Neuronal stem cell (in vitro differentiated cells): Measurements from ENCODE around the gene MAGEC2.

Experiments
- DNase-seq: peaks from one replicate; pipeline ENCODE4 v3.0.0-alpha.2; 2013; ENCODE audit warnings: low spot score
- H2AFZ ChIP-seq: one replicate; pipeline ENCODE4 v1.6.1; 2013; ENCODE audit warnings: mild to moderate bottlenecking, low read length, inconsistent platforms
- H2AK5ac ChIP-seq: 2 replicates; pipeline ENCODE4 v1.6.1; 2013; ENCODE audit warnings: low read depth, mild to moderate bottlenecking, inconsistent platforms, low read length, moderate library complexity, mixed read lengths
- H2BK120ac ChIP-seq: 2 replicates; pipeline ENCODE4 v1.6.1; 2013; ENCODE audit warnings: low read depth, mild to moderate bottlenecking, inconsistent platforms, low read length, moderate library complexity, mixed read lengths
- H2BK12ac ChIP-seq: one replicate; pipeline ENCODE4 v1.6.1; 2013; ENCODE audit warnings: low read length, inconsistent platforms
- H2BK15ac ChIP-seq: 2 replicates; pipeline ENCODE4 v1.6.1; 2013; ENCODE audit warnings: mild to moderate bottlenecking, low read length, inconsistent platforms, mixed read lengths
- H2BK5ac ChIP-seq: one replicate; pipeline ENCODE4 v1.6.1; 2013; ENCODE audit warnings: inconsistent platforms, mild to moderate bottlenecking, low read length, moderate library complexity
- H3K14ac ChIP-seq: one replicate; pipeline ENCODE4 v1.6.1; 2013; ENCODE audit warnings: low read length, inconsistent platforms
- H3K18ac ChIP-seq: 2 replicates; pipeline ENCODE4 v1.6.1; 2013; ENCODE audit warnings: low read length, inconsistent platforms
- H3K23ac ChIP-seq: 2 replicates; pipeline ENCODE4 v1.6.1; 2013; ENCODE audit warnings: low read depth, mild to moderate bottlenecking, mixed read lengths, low read length, inconsistent platforms; ENCODE audit not compliant: poor library complexity
- H3K27ac ChIP-seq: replicated peaks from 3 replicates; pipeline ENCODE4 v1.5.1; 2013; ENCODE audit warnings: low read length, inconsistent platforms
- H3K27me3 ChIP-seq, 3 experiments: 2 replicates each; pipeline ENCODE4 v1.6.1; 2013; ENCODE audit warnings: low read length in 3 of 3, mild to moderate bottlenecking in 2 of 3, inconsistent platforms in 1 of 3, low read depth in 1 of 3, mixed read lengths in 1 of 3, moderate library complexity in 1 of 3; ENCODE audit not compliant: control insufficient read depth in 3 of 3, insufficient read depth in 3 of 3
- H3K36me3 ChIP-seq, 2 donors: replicated peaks in 1 of 2; 2 replicates each; pipeline ENCODE4 v1.6.1; 2013; ENCODE audit warnings: low read length in 2 of 2; ENCODE audit not compliant: control insufficient read depth in 2 of 2, insufficient read depth in 2 of 2
- H3K4ac ChIP-seq: 2 replicates; pipeline ENCODE4 v1.6.1; 2013; ENCODE audit warnings: inconsistent platforms, mild to moderate bottlenecking, low read length, moderate library complexity
- H3K4me1 ChIP-seq, 2 donors: 1 replicate in 1 of 2; 2 replicates in 1 of 2; pipeline ENCODE4 v1.6.1; 2013; ENCODE audit warnings: low read length in 2 of 2, low read depth in 1 of 2; ENCODE audit not compliant: control insufficient read depth in 2 of 2, insufficient read depth in 1 of 2
- H3K4me2 ChIP-seq: one replicate; pipeline ENCODE4 v1.6.1; 2013; ENCODE audit warnings: mild to moderate bottlenecking, low read length, inconsistent platforms; ENCODE audit not compliant: insufficient read depth, poor library complexity, severe bottlenecking
- H3K4me3 ChIP-seq, 2 donors: 2 replicates each; pipeline ENCODE4 v1.5.1; 2013; ENCODE audit warnings: low read length in 2 of 2, mild to moderate bottlenecking in 2 of 2, inconsistent platforms in 1 of 2, moderate library complexity in 1 of 2
- H3K79me1 ChIP-seq: one replicate; pipeline ENCODE4 v1.6.1; 2013; ENCODE audit warnings: low read depth, mild to moderate bottlenecking, inconsistent platforms, low read length, moderate library complexity
- H3K9ac ChIP-seq: one replicate; pipeline ENCODE4 v1.6.1; 2013; ENCODE audit warnings: mild to moderate bottlenecking, low read depth, low read length, inconsistent platforms; ENCODE audit not compliant: poor library complexity
- H3K9me3 ChIP-seq, 2 donors: replicated peaks in 1 of 2; 2 replicates each; pipeline versions ENCODE3 to v1.6.1; 2013; ENCODE audit warnings: low read length in 2 of 2, mild to moderate bottlenecking in 2 of 2, inconsistent platforms in 1 of 2, low read depth in 1 of 2, mixed read lengths in 1 of 2, moderate library complexity in 1 of 2; ENCODE audit not compliant: control insufficient read depth in 2 of 2, insufficient read depth in 1 of 2
- H4K8ac ChIP-seq: one replicate; pipeline ENCODE4 v1.6.1; 2013; ENCODE audit warnings: low read depth, mild to moderate bottlenecking, inconsistent platforms, low read length, moderate library complexity
- H4K91ac ChIP-seq: one replicate; pipeline ENCODE4 v1.6.1; 2013; ENCODE audit warnings: low read length, low read depth, mild to moderate bottlenecking, inconsistent platforms; ENCODE audit not compliant: poor library complexity
- WGBS, 2 donors: extraction: QIAGEN DNeasy Blood & Tissue Kit; methylation state at CpG; one replicate each; pipeline ENCODE4 v1.1.7; 2013; ENCODE audit warnings: missing lambda C conversion rate in 2 of 2, mixed read lengths in 1 of 2; ENCODE audit not compliant: insufficient read length in 2 of 2, insufficient replicate concordance in 1 of 2; ENCODE audit errors: extremely low coverage in 2 of 2; 5-methylcytosine and 5-hydroxymethylcytosine counted together

Gene MAGEC2

GRCh38 chrX:142249721-142250120, 44.6 kb upstream of the MAGEC2 start:
- no peak for DNase-seq
- Histone ChIP-seq H3K27me3 (no peaks in the 10 kb centered on the region), H2AFZ (no peak overlapping the region), H3K27ac (no peak overlapping the region), H3K9me3 (no peaks in the 10 kb centered on the region), H3K36me3 (no peaks in the 10 kb centered on the region), H3K14ac (no peak overlapping the region), H4K91ac (no peak overlapping the region), H2BK15ac (no peak overlapping the region), H4K8ac (no peak overlapping the region), H2AK5ac (no peak overlapping the region), H3K4me3 (no peak overlapping the region), H2BK120ac (no peak overlapping the region), H3K23ac (no peak overlapping the region), H3K4me1 (no peaks in the 10 kb centered on the region), H2BK5ac (no peak overlapping the region), H3K18ac (no peak overlapping the region), H3K79me1 (no peaks in the 10 kb centered on the region), H3K4ac (no peak overlapping the region), H2BK12ac (no peak overlapping the region), H3K9ac (no peak overlapping the region), H3K4me2 (no peak overlapping the region)
- WGBS, 2 donors, result no CpG with 5 or more reads among the region's 5 CpGs

GRCh38 chrX:142244568-142244967, 39.5 kb upstream of the MAGEC2 start:
- DNase-seq, result no peak
- Histone ChIP-seq H3K4me1 (no peaks in the 10 kb centered on the region), H3K9me3 (no peaks in the 10 kb centered on the region), H3K4ac (no peak overlapping the region), H3K9ac (no peak overlapping the region), H2AK5ac (no peak overlapping the region), H4K91ac (no peak overlapping the region), H4K8ac (no peak overlapping the region), H3K18ac (no peak overlapping the region), H3K27me3 (no peaks in the 10 kb centered on the region), H2BK5ac (no peak overlapping the region), H2BK120ac (no peak overlapping the region), H3K79me1 (no peaks in the 10 kb centered on the region), H2BK12ac (no peak overlapping the region), H2BK15ac (no peak overlapping the region), H2AFZ (no peak overlapping the region), H3K14ac (no peak overlapping the region), H3K27ac (no peak overlapping the region), H3K4me2 (no peak overlapping the region), H3K23ac (no peak overlapping the region), H3K4me3 (no peak overlapping the region), H3K36me3 (no peaks in the 10 kb centered on the region)
- WGBS, 2 donors, result no CpG with 5 or more reads among the region's 4 CpGs

GRCh38 chrX:142238536-142238935, 33.4 kb upstream of the MAGEC2 start:
- Histone ChIP-seq H3K4me3 (no peak overlapping the region), H2AFZ (no peak overlapping the region), H2AK5ac (no peak overlapping the region), H2BK5ac (no peak overlapping the region), H3K4me1 (no peaks in the 10 kb centered on the region), H2BK15ac (no peak overlapping the region), H3K14ac (no peak overlapping the region), H4K91ac (no peak overlapping the region), H2BK120ac (no peak overlapping the region), H3K9ac (no peak overlapping the region), H3K18ac (no peak overlapping the region), H3K79me1 (no peaks in the 10 kb centered on the region), H3K9me3 (no peaks in the 10 kb centered on the region), H3K4ac (no peak overlapping the region), H4K8ac (no peak overlapping the region), H3K27me3 (no peaks in the 10 kb centered on the region), H3K36me3 (no peaks in the 10 kb centered on the region), H3K23ac (no peak overlapping the region), H3K4me2 (no peak overlapping the region), H3K27ac (no peak overlapping the region), H2BK12ac (no peak overlapping the region)
- no CpG with 5 or more reads among the region's 1 CpG for WGBS, 2 donors
- DNase-seq, result no peak

- Histone ChIP-seq H2BK15ac (no peak overlapping the region), H3K27me3 (no peaks in the 10 kb centered on the region), H4K8ac (no peak overlapping the region), H2BK12ac (no peak overlapping the region), H3K27ac (no peak overlapping the region), H3K79me1 (no peaks in the 10 kb centered on the region), H2BK5ac (no peak overlapping the region), H3K23ac (no peak overlapping the region), H2AFZ (no peak overlapping the region), H3K4me1 (no peaks in the 10 kb centered on the region), H2BK120ac (no peak overlapping the region), H3K4ac (no peak overlapping the region), H3K36me3 (no peaks in the 10 kb centered on the region), H3K9ac (no peak overlapping the region), H3K9me3 (no peaks in the 10 kb centered on the region), H2AK5ac (no peak overlapping the region), H3K4me2 (no peak overlapping the region), H3K14ac (no peak overlapping the region), H3K18ac (no peak overlapping the region), H3K4me3 (no peak overlapping the region), H4K91ac (no peak overlapping the region)
- peak; percentile 29 for DNase-seq
- no CpG with 5 or more reads among the region's 1 CpG for WGBS, 2 donors
Observed at GRCh38 chrX:142233400-142233799, 28.3 kb upstream of the MAGEC2 start.
